ENCODE results near the gene SEMA5A.

Gene SEMA5A

GRCh38 chr5:9314558-9314957 is 231.3 kb downstream of the SEMA5A start:
- no peak for DNase-seq

- DNase-seq = no peak
These were observed 232.1 kb downstream of the SEMA5A start for GRCh38 chr5:9313751-9314150.

- no peak for DNase-seq
These were observed 238.7 kb downstream of the SEMA5A start for GRCh38 chr5:9307150-9307549.

GRCh38 chr5:9302218-9302617 is 243.7 kb downstream of the SEMA5A start:
- DNase-seq = no peak

GRCh38 chr5:9301200-9301599 is 244.7 kb downstream of the SEMA5A start:
- no peak for DNase-seq

- DNase-seq = no peak
These were observed 248.7 kb downstream of the SEMA5A start for GRCh38 chr5:9297134-9297533.

GRCh38 chr5:9295466-9295801 is 250.4 kb downstream of the SEMA5A start:
- DNase-seq = no peak

GRCh38 chr5:9294793-9295465 is 250.9 kb downstream of the SEMA5A start:
- no peak for DNase-seq

- DNase-seq = no peak
These were observed 257.6 kb downstream of the SEMA5A start for GRCh38 chr5:9288234-9288633.

- no peak for DNase-seq
These were observed 261.0 kb downstream of the SEMA5A start for GRCh38 chr5:9284781-9285307.

- no peak for DNase-seq
These were observed 261.6 kb downstream of the SEMA5A start for GRCh38 chr5:9284272-9284671.

GRCh38 chr5:9283473-9283872 is 262.4 kb downstream of the SEMA5A start:
- no peak for DNase-seq

GRCh38 chr5:9283021-9283420 is 262.9 kb downstream of the SEMA5A start:
- DNase-seq = no peak

GRCh38 chr5:9282211-9282610 is 263.7 kb downstream of the SEMA5A start:
- DNase-seq = no peak

GRCh38 chr5:9279774-9280173 is 266.1 kb downstream of the SEMA5A start:
- no peak for DNase-seq

- no peak for DNase-seq
These were observed 266.8 kb downstream of the SEMA5A start for GRCh38 chr5:9278921-9279603.

GRCh38 chr5:9269014-9269413 is 276.9 kb downstream of the SEMA5A start:
- DNase-seq = no peak

GRCh38 chr5:9268226-9268625 is 277.6 kb downstream of the SEMA5A start:
- DNase-seq = no peak

- no peak for DNase-seq
These were observed 280.2 kb downstream of the SEMA5A start for GRCh38 chr5:9265441-9266287.

GRCh38 chr5:9264301-9264700 is 281.6 kb downstream of the SEMA5A start:
- DNase-seq = no peak

- DNase-seq = no peak
These were observed 282.2 kb downstream of the SEMA5A start for GRCh38 chr5:9263656-9264055.

- DNase-seq = no peak
These were observed 294.4 kb downstream of the SEMA5A start for GRCh38 chr5:9251379-9251980.

GRCh38 chr5:9249231-9249630 is 296.6 kb downstream of the SEMA5A start:
- DNase-seq = no peak

All from CD4-positive, alpha-beta T cell treated with Interferon alpha-2 for 1 hour (primary cell).